ENCODE measurements around the gene PLCL1. TPM values are rescaled to one million over a fixed set of nuclear protein-coding genes. Genes with fewer than 3 reads are reported as not detected.
"Not testable (repeated sequence)": the region's sequence is repeated elsewhere in the genome, so short reads cannot be mapped to it uniquely, and the experiment has no call there.

Gene PLCL1
- total and polyA plus RNA-seq, 10 of the 15 experiments (the other 5 are each of a cell fraction or from before 2014, with no cell fraction given): 0.03 to 1.5 (median 0.22) TPM

DNA sequence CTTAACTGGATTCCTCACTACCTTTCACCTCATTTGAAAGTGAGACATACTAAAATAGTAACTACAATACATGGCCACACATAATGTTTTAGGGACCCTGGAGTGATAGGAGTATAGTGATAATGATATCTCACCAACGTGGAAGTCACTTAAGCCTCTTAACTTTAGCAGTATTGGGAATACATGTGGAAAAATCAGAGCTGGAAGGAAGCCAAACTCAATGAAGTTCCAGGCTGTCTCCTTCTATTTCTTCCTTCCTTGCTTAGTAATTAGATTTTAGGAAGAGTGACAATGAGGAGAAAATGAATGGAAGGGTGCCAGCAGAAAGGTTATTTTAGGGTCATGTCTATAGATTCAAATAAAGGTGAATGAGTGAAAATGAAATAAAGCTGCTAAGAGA, 387.3 kb downstream of the PLCL1 start:
- FAIRE-seq (peak; percentile 35), ATAC-seq (no peak), DNase-seq (ENCODE audit: low read depth, low spot score) (no peak)
- Histone ChIP-seq H3K79me2 (ENCODE audit: control insufficient read depth, insufficient read depth, low read length) (no peaks in the 10 kb centered on the region), H3K9me3 (replicated peaks; ENCODE audit: control insufficient read depth, insufficient read depth, low read length) (no peaks in the 10 kb centered on the region), H3K4me2 (ENCODE audit: control insufficient read depth, insufficient read depth) (no peak overlapping the region), H4K20me1 (ENCODE audit: control insufficient read depth, insufficient read depth) (no peaks in the 10 kb centered on the region), H3K27ac (ENCODE audit: control insufficient read depth, insufficient read depth) (no peak overlapping the region), H2AFZ (ENCODE audit: control insufficient read depth, low read depth, low read length) (no peak overlapping the region), H3K9ac (ENCODE audit: control insufficient read depth, insufficient read depth, low read length) (no peak overlapping the region), H3K4me3 (no peak overlapping the region), H3K4me1 (ENCODE audit: control insufficient read depth, insufficient read depth, low read length) (no peaks in the 10 kb centered on the region), H3K36me3 (ENCODE audit: control insufficient read depth in 2 of 2, insufficient read depth in 2 of 2, low read length in 1 of 2) (no peaks in the 10 kb centered on the region), H3K27me3 (replicated peaks in 1 of 2; ENCODE audit: control insufficient read depth in 2 of 2, insufficient read depth in 2 of 2, low read length in 1 of 2) (no peaks in the 10 kb centered on the region)
- TF ChIP-seq, protein P1, sequence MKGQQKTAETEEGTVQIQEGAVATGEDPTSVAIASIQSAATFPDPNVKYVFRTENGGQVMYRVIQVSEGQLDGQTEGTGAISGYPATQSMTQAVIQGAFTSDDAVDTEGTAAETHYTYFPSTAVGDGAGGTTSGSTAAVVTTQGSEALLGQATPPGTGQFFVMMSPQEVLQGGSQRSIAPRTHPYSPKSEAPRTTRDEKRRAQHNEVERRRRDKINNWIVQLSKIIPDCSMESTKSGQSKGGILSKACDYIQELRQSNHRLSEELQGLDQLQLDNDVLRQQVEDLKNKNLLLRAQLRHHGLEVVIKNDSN (IDR thresholded peaks at IDR 0.05; ENCODE audit: borderline replicate concordance, extremely low read length, insufficient read depth, low read depth, low read length): no peak
- TF ChIP-seq RFX5 (IDR thresholded peaks at IDR 0.05; ENCODE audit: low read depth, low read length) (no peak), MXI1 (IDR thresholded peaks at IDR 0.05; ENCODE audit: low read depth, low read length) (no peak), SP1 (IDR thresholded peaks at IDR 0.05; ENCODE audit: low read depth, low read length) (no peak), RB1 (IDR thresholded peaks at IDR 0.05; ENCODE audit: borderline replicate concordance) (no peak), CHD4 (IDR thresholded peaks at IDR 0.05) (no peak), EZH2 (IDR thresholded peaks at IDR 0.05; ENCODE audit: borderline replicate concordance, control insufficient read depth, low read depth, low read length) (no peak), NFYA (IDR thresholded peaks at IDR 0.05; ENCODE audit: borderline replicate concordance, low read depth, low read length) (no peak), KDM1A (IDR thresholded peaks at IDR 0.05; ENCODE audit: borderline replicate concordance) (no peak), ZSCAN29 (IDR thresholded peaks at IDR 0.05) (no peak), TBL1XR1 (IDR thresholded peaks at IDR 0.05; ENCODE audit: low read depth, low read length) (no peak)
- TF ChIP-seq, protein P2, sequence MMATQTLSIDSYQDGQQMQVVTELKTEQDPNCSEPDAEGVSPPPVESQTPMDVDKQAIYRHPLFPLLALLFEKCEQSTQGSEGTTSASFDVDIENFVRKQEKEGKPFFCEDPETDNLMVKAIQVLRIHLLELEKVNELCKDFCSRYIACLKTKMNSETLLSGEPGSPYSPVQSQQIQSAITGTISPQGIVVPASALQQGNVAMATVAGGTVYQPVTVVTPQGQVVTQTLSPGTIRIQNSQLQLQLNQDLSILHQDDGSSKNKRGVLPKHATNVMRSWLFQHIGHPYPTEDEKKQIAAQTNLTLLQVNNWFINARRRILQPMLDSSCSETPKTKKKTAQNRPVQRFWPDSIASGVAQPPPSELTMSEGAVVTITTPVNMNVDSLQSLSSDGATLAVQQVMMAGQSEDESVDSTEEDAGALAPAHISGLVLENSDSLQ (IDR thresholded peaks at IDR 0.05): no peak
- TF ChIP-seq, protein P3, sequence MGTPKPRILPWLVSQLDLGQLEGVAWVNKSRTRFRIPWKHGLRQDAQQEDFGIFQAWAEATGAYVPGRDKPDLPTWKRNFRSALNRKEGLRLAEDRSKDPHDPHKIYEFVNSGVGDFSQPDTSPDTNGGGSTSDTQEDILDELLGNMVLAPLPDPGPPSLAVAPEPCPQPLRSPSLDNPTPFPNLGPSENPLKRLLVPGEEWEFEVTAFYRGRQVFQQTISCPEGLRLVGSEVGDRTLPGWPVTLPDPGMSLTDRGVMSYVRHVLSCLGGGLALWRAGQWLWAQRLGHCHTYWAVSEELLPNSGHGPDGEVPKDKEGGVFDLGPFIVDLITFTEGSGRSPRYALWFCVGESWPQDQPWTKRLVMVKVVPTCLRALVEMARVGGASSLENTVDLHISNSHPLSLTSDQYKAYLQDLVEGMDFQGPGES (IDR thresholded peaks at IDR 0.05): no peak
- TF ChIP-seq, protein P4, sequence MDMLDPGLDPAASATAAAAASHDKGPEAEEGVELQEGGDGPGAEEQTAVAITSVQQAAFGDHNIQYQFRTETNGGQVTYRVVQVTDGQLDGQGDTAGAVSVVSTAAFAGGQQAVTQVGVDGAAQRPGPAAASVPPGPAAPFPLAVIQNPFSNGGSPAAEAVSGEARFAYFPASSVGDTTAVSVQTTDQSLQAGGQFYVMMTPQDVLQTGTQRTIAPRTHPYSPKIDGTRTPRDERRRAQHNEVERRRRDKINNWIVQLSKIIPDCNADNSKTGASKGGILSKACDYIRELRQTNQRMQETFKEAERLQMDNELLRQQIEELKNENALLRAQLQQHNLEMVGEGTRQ (IDR thresholded peaks at IDR 0.05; ENCODE audit: borderline replicate concordance, low read depth, low read length): no peak
- RAD21 ChIA-PET (ENCODE audit: unreplicated experiment): no interaction called here
- BruUV-seq (replicated peaks): no TSS peak
- SMC1A ChIA-PET (ENCODE audit: uncharacterized antibody, unreplicated experiment): no interaction called here
- CTCF ChIA-PET: interaction anchor here (0.6 to 1.2 kb wide), 2 partner anchors 31 to 410 kb away, joined by 3 to 4 read pairs; no protein-coding TSS in a partner anchor
- POLR2A ChIA-PET: interaction anchor here (0.6 kb wide), 1 partner anchor 1295 kb away, joined by 3 read pairs; no protein-coding TSS in a partner anchor
- 0% methylated on average over 1 of the region's 1 CpG for WGBS (ENCODE audit: insufficient coverage, insufficient replicate concordance, low lambda C conversion rate, missing lambda C conversion rate)
- in situ Hi-C loops (cut with MboI): no loop called here
- intact Hi-C loops (cut with micrococcal nuclease; ENCODE audit: unreplicated experiment): no loop called here

DNA sequence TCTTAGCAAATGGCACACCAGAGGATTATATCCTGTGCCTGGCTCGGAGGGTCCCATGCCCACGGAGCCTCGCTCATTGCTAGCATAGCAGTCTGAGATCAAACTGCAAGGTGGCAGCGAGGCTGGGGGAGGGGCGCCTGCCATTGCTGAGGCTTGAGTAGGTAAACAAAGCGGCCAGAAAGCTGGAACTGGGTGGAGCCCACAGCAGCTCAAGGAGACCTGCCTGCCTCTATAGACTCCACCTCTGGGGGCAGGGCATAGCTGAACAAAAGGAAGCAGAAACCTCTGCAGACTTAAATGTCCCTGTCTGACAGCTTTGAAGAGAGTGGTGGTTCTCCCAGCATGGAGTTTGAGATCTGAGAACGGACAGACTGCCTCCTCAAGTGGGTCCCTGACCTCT, 392.2 kb downstream of the PLCL1 start:
- H4K20me1 ChIP-seq (ENCODE audit: control insufficient read depth, insufficient read depth); CTCF ChIA-PET; H3K79me2 ChIP-seq (ENCODE audit: control insufficient read depth, insufficient read depth, low read length); RAD21 ChIA-PET (ENCODE audit: unreplicated experiment); FAIRE-seq; BruUV-seq (replicated peaks); H3K27ac ChIP-seq (ENCODE audit: control insufficient read depth, insufficient read depth); H3K4me1 ChIP-seq (ENCODE audit: control insufficient read depth, insufficient read depth, low read length); DNase-seq (ENCODE audit: low read depth, low spot score); H3K4me3 ChIP-seq; in situ Hi-C loops (cut with MboI); intact Hi-C loops (cut with micrococcal nuclease; ENCODE audit: unreplicated experiment); H3K9me3 ChIP-seq (replicated peaks; ENCODE audit: control insufficient read depth, insufficient read depth, low read length); H3K27me3 ChIP-seq (replicated peaks in 1 of 2; ENCODE audit: control insufficient read depth in 2 of 2, insufficient read depth in 2 of 2, low read length in 1 of 2); H2AFZ ChIP-seq (ENCODE audit: control insufficient read depth, low read depth, low read length); H3K36me3 ChIP-seq (ENCODE audit: control insufficient read depth in 2 of 2, insufficient read depth in 2 of 2, low read length in 1 of 2); ATAC-seq; H3K4me2 ChIP-seq (ENCODE audit: control insufficient read depth, insufficient read depth); H3K9ac ChIP-seq (ENCODE audit: control insufficient read depth, insufficient read depth, low read length); SMC1A ChIA-PET (ENCODE audit: uncharacterized antibody, unreplicated experiment); POLR2A ChIA-PET: not testable (repeated sequence)
- 7% methylated on average over 7 of the region's 7 CpGs for WGBS (ENCODE audit: insufficient coverage, insufficient replicate concordance, low lambda C conversion rate, missing lambda C conversion rate)
